ENCODE data around the gene KCNQ1. TPM values are rescaled to one million over a fixed set of nuclear protein-coding genes. Genes with fewer than 3 reads are reported as not detected.

Gene KCNQ1
- total and polyA plus RNA-seq, 2 donors (not counting 3 experiments of a cell fraction or from before 2014, with no cell fraction given) = 0.07 to 0.09 TPM

DNA sequence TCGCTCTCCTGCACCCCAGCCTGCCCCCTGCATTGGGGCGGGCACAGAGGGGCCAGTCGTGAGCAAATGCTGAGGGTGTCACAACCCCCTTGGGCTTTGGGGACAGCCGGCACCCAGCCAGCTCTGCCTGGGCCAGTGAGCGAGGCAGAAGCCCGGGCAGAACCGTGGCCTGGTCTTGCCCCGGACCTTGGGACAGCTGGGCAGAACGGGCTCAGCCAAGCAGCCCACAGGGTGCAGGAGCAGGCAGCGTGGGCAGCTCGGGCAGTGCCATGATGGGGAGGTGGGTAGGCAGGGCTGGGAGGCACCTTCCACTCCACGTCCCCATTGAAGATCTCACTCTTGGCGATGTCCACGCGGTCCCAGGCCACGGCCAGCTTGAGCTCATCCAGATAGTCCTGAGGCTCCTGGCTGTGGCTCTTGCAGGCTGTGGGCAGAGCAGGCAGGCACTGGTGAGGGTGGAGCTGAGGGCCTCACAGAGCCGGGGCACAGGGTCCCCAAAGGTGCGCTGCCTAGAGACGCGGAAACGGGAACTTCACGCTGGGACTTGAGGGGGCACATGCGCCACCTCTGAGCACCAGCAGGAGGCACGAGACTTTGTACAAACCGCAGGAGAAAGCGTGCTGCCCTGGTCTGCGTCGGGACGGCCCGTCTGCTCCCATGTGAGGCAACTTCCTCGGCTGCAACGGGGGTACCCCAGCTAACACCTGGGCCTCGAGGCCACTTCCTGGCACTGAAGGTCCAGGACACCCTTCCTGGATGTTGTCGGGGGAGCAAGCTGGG, 29.0 kb upstream of the KCNQ1 start:
- H3K36me3 ChIP-seq (ENCODE audit: control insufficient read depth in 2 of 2, extremely low read depth in 1 of 2, insufficient read depth in 2 of 2, low read length in 2 of 2) = no peaks in the 10 kb centered on the region
- dilution Hi-C loops (cut with MboI; ENCODE audit: extremely low pct_ligation_motif_present, low sequenced_read_pairs) = no loop called here
- no peaks in the 10 kb centered on the region for H3K27me3 ChIP-seq (ENCODE audit: control insufficient read depth in 2 of 2, insufficient read depth in 2 of 2, low read length in 2 of 2)
- H3K9me1 ChIP-seq (replicated peaks; ENCODE audit: control insufficient read depth, extremely low read depth, insufficient read depth, low read length) = no peaks in the 10 kb centered on the region
- H3K4me3 ChIP-seq (replicated peaks in 1 of 3; ENCODE audit: insufficient read depth in 1 of 3, low read depth in 1 of 3, low read length in 3 of 3) = no peak overlapping the region
- no peaks in the 10 kb centered on the region for H4K20me1 ChIP-seq (replicated peaks; ENCODE audit: control insufficient read depth, extremely low read depth, insufficient read depth, low read length)
- no peaks in the 10 kb centered on the region for H3K9me3 ChIP-seq (replicated peaks; ENCODE audit: control insufficient read depth, insufficient read depth, low read length)
- no peak overlapping the region for H2AFZ ChIP-seq (ENCODE audit: low read depth, low read length)
- no peak for FAIRE-seq
- H3K9ac ChIP-seq (replicated peaks; ENCODE audit: extremely low read depth, insufficient read depth, low read length) = no peak overlapping the region
- no peak overlapping the region for H3K27ac ChIP-seq (ENCODE audit: insufficient read depth, low read depth, low read length)
- POLR2A ChIA-PET = no interaction called here
- TF ChIP-seq GATA2 (IDR thresholded peaks at IDR 0.05; ENCODE audit: insufficient read depth, insufficient read length, low read depth, low read length) = no peak
- TF ChIP-seq, protein P1, sequence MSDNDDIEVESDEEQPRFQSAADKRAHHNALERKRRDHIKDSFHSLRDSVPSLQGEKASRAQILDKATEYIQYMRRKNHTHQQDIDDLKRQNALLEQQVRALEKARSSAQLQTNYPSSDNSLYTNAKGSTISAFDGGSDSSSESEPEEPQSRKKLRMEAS (IDR thresholded peaks at IDR 0.05; ENCODE audit: insufficient read depth, insufficient read length) = no peak
- TF ChIP-seq, protein P2, sequence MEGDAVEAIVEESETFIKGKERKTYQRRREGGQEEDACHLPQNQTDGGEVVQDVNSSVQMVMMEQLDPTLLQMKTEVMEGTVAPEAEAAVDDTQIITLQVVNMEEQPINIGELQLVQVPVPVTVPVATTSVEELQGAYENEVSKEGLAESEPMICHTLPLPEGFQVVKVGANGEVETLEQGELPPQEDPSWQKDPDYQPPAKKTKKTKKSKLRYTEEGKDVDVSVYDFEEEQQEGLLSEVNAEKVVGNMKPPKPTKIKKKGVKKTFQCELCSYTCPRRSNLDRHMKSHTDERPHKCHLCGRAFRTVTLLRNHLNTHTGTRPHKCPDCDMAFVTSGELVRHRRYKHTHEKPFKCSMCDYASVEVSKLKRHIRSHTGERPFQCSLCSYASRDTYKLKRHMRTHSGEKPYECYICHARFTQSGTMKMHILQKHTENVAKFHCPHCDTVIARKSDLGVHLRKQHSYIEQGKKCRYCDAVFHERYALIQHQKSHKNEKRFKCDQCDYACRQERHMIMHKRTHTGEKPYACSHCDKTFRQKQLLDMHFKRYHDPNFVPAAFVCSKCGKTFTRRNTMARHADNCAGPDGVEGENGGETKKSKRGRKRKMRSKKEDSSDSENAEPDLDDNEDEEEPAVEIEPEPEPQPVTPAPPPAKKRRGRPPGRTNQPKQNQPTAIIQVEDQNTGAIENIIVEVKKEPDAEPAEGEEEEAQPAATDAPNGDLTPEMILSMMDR (IDR thresholded peaks at IDR 0.05; ENCODE audit: extremely low read depth in 1 of 2, insufficient read depth in 1 of 2, low read depth in 1 of 2, low read length in 2 of 2) = no peak
- TF ChIP-seq EZH2 (IDR thresholded peaks at IDR 0.05; ENCODE audit: borderline replicate concordance, low read depth, low read length, severe bottlenecking) = no peak
- no peak for TF ChIP-seq JUN (IDR thresholded peaks at IDR 0.05; ENCODE audit: borderline replicate concordance, insufficient read depth, insufficient read length, low read depth)
- TF ChIP-seq POLR2A (IDR thresholded peaks at IDR 0.05; ENCODE audit: low read depth, low read length) = no peak
- H3K4me1 ChIP-seq (ENCODE audit: control insufficient read depth, extremely low read depth, insufficient read depth, low read length) = no peaks in the 10 kb centered on the region
- H3K4me2 ChIP-seq (ENCODE audit: insufficient read depth, low read length) = no peak overlapping the region
- no peaks in the 10 kb centered on the region for H3K79me2 ChIP-seq (ENCODE audit: control insufficient read depth, insufficient read depth, low read length)
- CTCF ChIA-PET = interaction anchor here (1.5 to 2.0 kb wide), 2 partner anchors 15 to 111 kb away, joined by 3 to 15 read pairs; partner anchors contain the start of gene TSSC4
- intact Hi-C loops (cut with micrococcal nuclease) = no loop called here
- no TSS peak for BruUV-seq (replicated peaks)
- DNase-seq (ENCODE audit: low read depth, low spot score) = no peak
